Activated naive CD8-positive, alpha-beta T cell treated with anti-CD3 and anti-CD28 coated beads, Interleukin-2, amount 10 ng/mL, durations not matched to agents 7 days and 5 days (primary cell): ENCODE data around the gene UVRAG. TPM values are rescaled to one million over a fixed set of nuclear protein-coding genes. Genes with fewer than 3 reads are reported as not detected.
"Not testable (repeated sequence)": the region's sequence is repeated elsewhere in the genome, so short reads cannot be mapped to it uniquely, and the experiment has no call there.

ENCODE experiments used
- ATAC-seq: fragments of 150-1000 bp; cut with Tn5 transposase; one replicate; pipeline ENCODE4 v1.10.0; 2021; ENCODE audit warnings: low read depth, moderate library complexity
- POLR2A ChIA-PET: fragments of 350-600 bp; sonication (Branson Sonifier 250); formaldehyde crosslinking; loops from one replicate; lab custom pipeline; 2021; ENCODE audit warnings: antibody characterized with exemption; lab: Charles Lee
- DNase-seq: peaks from one replicate; pipeline ENCODE4 v3.0.0; 2021
- H3K27ac Mint-ChIP-seq: one replicate; pipeline ENCODE4 v1.8.0; 2022; ENCODE audit warnings: mild to moderate bottlenecking, mixed read lengths
- H3K27me3 Mint-ChIP-seq: one replicate; pipeline ENCODE4 v1.8.0; 2022; ENCODE audit warnings: mild to moderate bottlenecking, moderate library complexity, mixed read lengths
- H3K36me3 Mint-ChIP-seq: one replicate; pipeline ENCODE4 v1.8.0; 2021; ENCODE audit warnings: mild to moderate bottlenecking, mixed read lengths
- H3K4me1 Mint-ChIP-seq: one replicate; pipeline ENCODE4 v1.8.0; 2021; ENCODE audit warnings: mixed read lengths
- H3K4me3 Mint-ChIP-seq: one replicate; pipeline ENCODE4 v1.8.0; 2022; ENCODE audit warnings: mild to moderate bottlenecking, moderate library complexity, mixed read lengths
- H3K9me3 Mint-ChIP-seq: one replicate; pipeline ENCODE4 v1.8.0; 2021; ENCODE audit warnings: mixed read lengths
- total RNA-seq, 2 experiments: library from RNA; stranded (reverse); gene quantifications; one replicate each; pipeline ENCODE4 v1.2.3, GENCODE V29; 2021

Gene UVRAG
- total RNA-seq, 2 experiments from 2014 or later, result 22.3 to 22.6 TPM

DNA sequence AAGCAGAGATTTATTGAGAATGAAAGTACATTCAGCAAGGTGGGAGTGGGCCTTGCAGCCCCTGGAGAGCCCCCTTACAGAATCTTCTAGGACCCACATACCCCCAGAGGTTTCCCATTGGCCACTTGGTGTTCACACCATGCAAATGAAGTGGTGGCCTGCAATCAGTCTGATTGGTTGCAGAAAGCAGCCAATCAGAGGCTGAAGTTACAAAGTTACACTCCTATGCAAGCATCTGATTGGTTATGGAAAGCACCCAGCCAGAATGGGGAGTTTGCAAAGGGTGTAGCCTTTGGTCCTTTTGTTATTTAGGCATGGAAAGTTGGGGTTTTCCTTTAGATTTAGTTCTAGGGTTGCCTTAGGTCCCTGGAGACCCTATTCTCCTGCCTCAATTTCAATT, 34.9 kb downstream of the UVRAG start:
- POLR2A ChIA-PET, result no interaction called here
- Mint-ChIP-seq H3K36me3 (peaks cover 12% of the 10 kb centered on the region), H3K27me3 (no peaks in the 10 kb centered on the region), H3K9me3 (no peaks in the 10 kb centered on the region), H3K4me3 (no peak overlapping the region), H3K27ac (no peak overlapping the region), H3K4me1 (peaks cover 12% of the 10 kb centered on the region)
- ATAC-seq (no peak), DNase-seq (no peak)

- no peaks in the 10 kb centered on the region for H3K9me3 Mint-ChIP-seq
- H3K27me3 Mint-ChIP-seq, result no peaks in the 10 kb centered on the region
- ATAC-seq (no peak), DNase-seq (no peak)
- peaks cover 12% of the 10 kb centered on the region for H3K4me1 Mint-ChIP-seq
- POLR2A ChIA-PET, result no interaction called here
- no peak overlapping the region for H3K27ac Mint-ChIP-seq
- H3K36me3 Mint-ChIP-seq, result peaks cover 11% of the 10 kb centered on the region
- no peak overlapping the region for H3K4me3 Mint-ChIP-seq
Measured at GRCh38 chr11:75850787-75851186, 35.8 kb downstream of the UVRAG start.

DNA sequence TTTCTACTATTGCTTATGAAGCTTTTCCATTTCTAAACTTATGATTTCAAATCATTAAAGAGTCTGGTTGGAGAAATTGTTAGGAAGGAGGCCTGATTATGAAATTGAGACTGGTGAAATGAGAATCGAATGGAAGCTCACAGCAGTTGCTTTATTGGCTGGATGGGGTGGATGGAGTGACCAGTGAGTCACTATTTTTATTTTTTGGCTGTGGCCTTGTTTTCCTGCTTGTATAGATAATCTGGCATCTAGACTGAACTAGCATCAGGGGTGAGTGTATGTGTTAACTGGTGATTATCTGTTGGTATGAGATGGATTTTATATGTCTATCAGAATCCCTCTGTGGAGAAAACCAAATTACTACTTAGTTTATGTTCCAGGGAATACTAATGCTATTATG, 36.2 kb downstream of the UVRAG start:
- POLR2A ChIA-PET, result no interaction called here
- H3K4me3 Mint-ChIP-seq, result no peak overlapping the region
- H3K36me3 Mint-ChIP-seq, result peaks cover 11% of the 10 kb centered on the region
- H3K27me3 Mint-ChIP-seq, result no peaks in the 10 kb centered on the region
- peaks cover 12% of the 10 kb centered on the region for H3K4me1 Mint-ChIP-seq
- ATAC-seq (no peak), DNase-seq (no peak)
- no peaks in the 10 kb centered on the region for H3K9me3 Mint-ChIP-seq
- H3K27ac Mint-ChIP-seq, result no peak overlapping the region

- Mint-ChIP-seq H3K4me3 (no peak overlapping the region), H3K9me3 (no peaks in the 10 kb centered on the region), H3K36me3 (peaks cover 8% of the 10 kb centered on the region), H3K4me1 (peaks cover 12% of the 10 kb centered on the region), H3K27ac (no peak overlapping the region), H3K27me3 (no peaks in the 10 kb centered on the region)
- ATAC-seq (no peak), DNase-seq (no peak)
- POLR2A ChIA-PET, result interaction anchor here (1.1 kb wide), 1 partner anchor 38 kb away, joined by 3 read pairs; no protein-coding TSS in a partner anchor
Measured at GRCh38 chr11:75852406-75853017, 37.5 kb downstream of the UVRAG start.

GRCh38 chr11:75853563-75853962, 38.6 kb downstream of the UVRAG start:
- ATAC-seq, H3K27me3 Mint-ChIP-seq, DNase-seq, H3K36me3 Mint-ChIP-seq, H3K4me3 Mint-ChIP-seq, H3K9me3 Mint-ChIP-seq, H3K27ac Mint-ChIP-seq: not testable (repeated sequence)
- POLR2A ChIA-PET, result interaction anchor here (1.1 kb wide), 1 partner anchor 39 kb away, joined by 3 read pairs; no protein-coding TSS in a partner anchor
- peaks cover 14% of the 10 kb centered on the region for H3K4me1 Mint-ChIP-seq

DNA sequence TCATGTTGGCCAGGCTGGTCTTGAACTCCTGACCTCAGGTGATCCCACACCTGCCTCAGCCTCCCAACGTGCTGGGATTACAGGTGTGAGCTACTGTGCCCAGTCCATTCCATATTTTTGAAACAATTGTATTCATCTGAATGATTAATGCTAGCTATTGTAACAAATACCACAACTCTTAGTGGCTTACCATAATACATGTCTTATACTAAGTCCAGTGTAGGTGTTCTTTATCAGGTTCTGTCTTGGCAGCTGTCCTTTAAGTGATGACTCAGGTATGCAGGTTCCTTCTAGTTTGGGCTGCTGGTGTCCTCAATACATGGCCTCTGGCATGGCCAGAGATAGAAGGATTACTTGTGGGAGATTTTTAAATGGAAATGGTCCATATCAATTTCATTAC, 39.0 kb downstream of the UVRAG start:
- DNase-seq, result no peak
- POLR2A ChIA-PET, result interaction anchor here (1.1 kb wide), 1 partner anchor 40 kb away, joined by 3 read pairs; no protein-coding TSS in a partner anchor
- Mint-ChIP-seq H3K27ac (no peak overlapping the region), H3K27me3 (no peaks in the 10 kb centered on the region), H3K4me1 (peaks cover 14% of the 10 kb centered on the region), H3K9me3 (no peaks in the 10 kb centered on the region), H3K36me3 (peaks cover 8% of the 10 kb centered on the region), H3K4me3 (no peak overlapping the region)
- no peak for ATAC-seq

GRCh38 chr11:75855206-75855605, 40.2 kb downstream of the UVRAG start:
- H3K4me1 Mint-ChIP-seq, result peaks cover 12% of the 10 kb centered on the region
- peaks cover 8% of the 10 kb centered on the region for H3K36me3 Mint-ChIP-seq
- H3K27me3 Mint-ChIP-seq, result no peaks in the 10 kb centered on the region
- ATAC-seq (no peak), DNase-seq (no peak)
- H3K9me3 Mint-ChIP-seq, result no peaks in the 10 kb centered on the region
- H3K4me3 Mint-ChIP-seq, result no peak overlapping the region
- POLR2A ChIA-PET, result no interaction called here
- no peak overlapping the region for H3K27ac Mint-ChIP-seq

DNA sequence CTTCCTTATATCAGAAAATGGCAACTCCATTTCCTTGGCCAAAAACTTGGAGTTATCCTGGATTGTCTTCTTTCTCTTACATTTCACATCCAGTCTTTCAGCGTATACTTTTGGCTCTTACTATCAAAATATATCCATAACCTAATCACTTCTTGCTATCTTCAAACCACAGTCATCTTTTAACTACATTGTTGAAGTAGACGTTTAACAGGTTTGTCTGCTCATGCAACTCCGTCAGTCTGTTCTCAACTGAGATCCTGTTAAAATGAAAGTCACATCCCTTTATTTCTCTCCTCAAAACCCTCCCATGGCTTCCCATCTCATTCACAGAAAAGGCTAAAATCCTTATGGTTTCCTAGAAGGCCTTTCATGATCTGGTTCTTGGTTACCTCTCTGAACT, 41.9 kb downstream of the UVRAG start:
- H3K27ac Mint-ChIP-seq, result no peak overlapping the region
- POLR2A ChIA-PET, result no interaction called here
- ATAC-seq, result no peak
- no peaks in the 10 kb centered on the region for H3K9me3 Mint-ChIP-seq
- H3K4me3 Mint-ChIP-seq, result no peak overlapping the region
- H3K27me3 Mint-ChIP-seq, result no peaks in the 10 kb centered on the region
- H3K4me1 Mint-ChIP-seq, result peaks cover 2% of the 10 kb centered on the region
- DNase-seq, result no peak
- peaks cover 7% of the 10 kb centered on the region for H3K36me3 Mint-ChIP-seq

- peaks cover 13% of the 10 kb centered on the region for H3K36me3 Mint-ChIP-seq
- no peaks in the 10 kb centered on the region for H3K27me3 Mint-ChIP-seq
- H3K9me3 Mint-ChIP-seq, result no peaks in the 10 kb centered on the region
- no peak for DNase-seq
- no peak overlapping the region for H3K27ac Mint-ChIP-seq
- H3K4me1 Mint-ChIP-seq, result peaks cover 2% of the 10 kb centered on the region
- no peak overlapping the region for H3K4me3 Mint-ChIP-seq
- ATAC-seq, result no peak
- POLR2A ChIA-PET, result no interaction called here
Measured at GRCh38 chr11:75858042-75858441, 43.0 kb downstream of the UVRAG start.

DNA sequence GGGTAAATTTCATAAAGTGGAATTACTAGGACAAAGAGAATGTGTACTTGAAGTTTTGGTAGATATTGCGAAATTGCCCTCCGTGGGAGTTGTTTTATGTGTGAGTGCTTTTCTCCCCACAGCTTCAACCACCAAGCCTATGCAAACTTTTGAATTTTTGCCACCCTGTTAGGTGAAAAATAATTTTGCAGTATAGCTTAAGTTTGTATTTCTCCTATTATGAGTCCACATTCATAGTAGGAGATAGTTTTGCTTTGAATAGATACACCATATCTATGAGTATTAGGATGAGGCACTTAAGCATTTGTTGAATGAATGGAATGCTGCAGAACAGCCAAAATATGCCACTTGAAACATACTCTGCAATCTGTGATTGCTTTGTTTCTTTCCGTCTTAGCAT, 43.6 kb downstream of the UVRAG start:
- ATAC-seq (no peak), DNase-seq (no peak)
- Mint-ChIP-seq H3K27ac (no peak overlapping the region), H3K4me3 (no peak overlapping the region), H3K9me3 (no peaks in the 10 kb centered on the region), H3K36me3 (peaks cover 13% of the 10 kb centered on the region), H3K4me1 (peaks cover 2% of the 10 kb centered on the region), H3K27me3 (no peaks in the 10 kb centered on the region)
- POLR2A ChIA-PET, result no interaction called here

- POLR2A ChIA-PET, result interaction anchor here (0.6 kb wide), 1 partner anchor 35 kb away, joined by 3 read pairs; no protein-coding TSS in a partner anchor
- Mint-ChIP-seq H3K27me3 (no peaks in the 10 kb centered on the region), H3K9me3 (no peaks in the 10 kb centered on the region), H3K4me1 (peaks cover 2% of the 10 kb centered on the region), H3K36me3 (peaks cover 13% of the 10 kb centered on the region), H3K4me3 (no peak overlapping the region), H3K27ac (no peak overlapping the region)
- ATAC-seq, result no peak
- no peak for DNase-seq
Measured at GRCh38 chr11:75859614-75860013, 44.6 kb downstream of the UVRAG start.

- no peak for ATAC-seq
- H3K27ac Mint-ChIP-seq, result no peak overlapping the region
Measured at GRCh38 chr11:75862437-75862836, 47.4 kb downstream of the UVRAG start.

DNA sequence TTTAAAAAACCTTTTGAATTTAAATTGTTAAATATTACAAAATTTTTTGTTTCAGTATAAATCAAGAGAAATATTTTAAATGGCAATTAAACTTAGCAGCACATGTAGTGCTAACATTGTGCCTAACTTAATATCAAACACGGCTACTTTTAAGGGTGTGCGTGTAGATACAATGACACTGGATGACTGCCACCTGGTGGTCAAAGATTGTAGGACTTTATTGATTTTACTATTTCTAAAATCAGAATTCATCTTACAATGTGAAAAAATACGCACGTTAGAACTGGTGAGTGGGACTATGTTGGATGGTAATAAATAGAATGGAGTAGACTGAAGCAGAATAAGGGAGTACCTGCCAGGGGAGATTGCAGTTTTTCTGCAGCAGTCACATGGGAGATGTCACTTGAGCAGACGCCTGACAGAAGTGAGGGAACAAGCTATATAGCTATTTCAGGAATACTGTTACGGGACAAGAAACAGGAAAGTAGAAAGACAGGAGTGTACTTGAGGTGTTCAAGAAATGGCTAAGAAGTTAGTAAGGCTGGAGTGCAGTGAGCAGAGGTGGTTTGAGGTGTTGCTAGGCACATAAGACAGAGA, 52.9 kb downstream of the UVRAG start:
- ATAC-seq (peak; percentile 54), DNase-seq (no peak)
- Mint-ChIP-seq H3K27ac (no peak overlapping the region), H3K4me1 (peaks cover 1% of the 10 kb centered on the region), H3K4me3 (no peak overlapping the region), H3K9me3 (no peaks in the 10 kb centered on the region), H3K36me3 (peaks cover 3% of the 10 kb centered on the region), H3K27me3 (no peaks in the 10 kb centered on the region)
- POLR2A ChIA-PET, result no interaction called here

More at GRCh38 chr11:75862437-75862836, 47.4 kb downstream of the UVRAG start:
- peaks cover 2% of the 10 kb centered on the region for H3K4me1 Mint-ChIP-seq
- no peaks in the 10 kb centered on the region for H3K9me3 Mint-ChIP-seq
- H3K4me3 Mint-ChIP-seq, result no peak overlapping the region
- POLR2A ChIA-PET, result no interaction called here
- H3K36me3 Mint-ChIP-seq, result peaks cover 13% of the 10 kb centered on the region
- H3K27me3 Mint-ChIP-seq, result no peaks in the 10 kb centered on the region
- DNase-seq, result no peak

- POLR2A ChIA-PET, result no interaction called here
- ATAC-seq (no peak), DNase-seq (no peak)
- H3K4me1 Mint-ChIP-seq, result peaks cover 7% of the 10 kb centered on the region
- no peak overlapping the region for H3K27ac Mint-ChIP-seq
- H3K27me3 Mint-ChIP-seq, result no peaks in the 10 kb centered on the region
- no peak overlapping the region for H3K4me3 Mint-ChIP-seq
- no peaks in the 10 kb centered on the region for H3K9me3 Mint-ChIP-seq
- peaks cover 1% of the 10 kb centered on the region for H3K36me3 Mint-ChIP-seq
Measured at GRCh38 chr11:75868990-75869389, 54.0 kb downstream of the UVRAG start.
